SIG-M5 treated with dmso at 0.1 percent for 504 hours (cell line): Measurements from ENCODE around the gene IMMP2L.
"Not testable (repeated sequence)": the region's sequence is repeated elsewhere in the genome, so short reads cannot be mapped to it uniquely, and the experiment has no call there.

Experiments used
- DNase-seq: peaks from one replicate; lab custom pipeline; 2025; ENCODE audit not compliant: unreplicated experiment; lab: John Stamatoyannopoulos, UW

IMMP2L gene

GRCh38 chr7:110681941-110682340 is 880.4 kb downstream of the IMMP2L start:
- no peak for DNase-seq

GRCh38 chr7:110677405-110677804 is 884.9 kb downstream of the IMMP2L start:
- DNase-seq, result peak; percentile 58

- no peak for DNase-seq
Observed at GRCh38 chr7:110676785-110677184, 885.5 kb downstream of the IMMP2L start.

- no peak for DNase-seq
Observed at GRCh38 chr7:110675383-110676103, 886.7 kb downstream of the IMMP2L start.

- DNase-seq, result no peak
Observed at GRCh38 chr7:110673148-110673547, 889.1 kb downstream of the IMMP2L start.

- DNase-seq, result no peak
Observed at GRCh38 chr7:110669410-110669809, 892.9 kb downstream of the IMMP2L start.

- no peak for DNase-seq
Observed at GRCh38 chr7:110664803-110665202, 897.5 kb downstream of the IMMP2L start.

- not testable (repeated sequence) for DNase-seq
Observed at GRCh38 chr7:110660637-110661036, 901.7 kb downstream of the IMMP2L start.

GRCh38 chr7:110650328-110650727 is 912.0 kb downstream of the IMMP2L start:
- no peak for DNase-seq

GRCh38 chr7:110647266-110647665 is 915.0 kb downstream of the IMMP2L start:
- DNase-seq, result no peak

GRCh38 chr7:110646804-110647203 is 915.5 kb downstream of the IMMP2L start:
- DNase-seq, result no peak

GRCh38 chr7:110645616-110646015 is 916.7 kb downstream of the IMMP2L start:
- no peak for DNase-seq

- no peak for DNase-seq
Observed at GRCh38 chr7:110645060-110645459, 917.2 kb downstream of the IMMP2L start.

GRCh38 chr7:110637252-110637651 is 925.0 kb downstream of the IMMP2L start:
- no peak for DNase-seq

GRCh38 chr7:110633313-110633712 is 929.0 kb downstream of the IMMP2L start:
- no peak for DNase-seq

- no peak for DNase-seq
Observed at GRCh38 chr7:110626414-110626813, 935.9 kb downstream of the IMMP2L start.

GRCh38 chr7:110625294-110625693 is 937.0 kb downstream of the IMMP2L start:
- no peak for DNase-seq

- DNase-seq, result no peak
Observed at GRCh38 chr7:110623436-110623835, 938.9 kb downstream of the IMMP2L start.

- DNase-seq, result no peak
Observed at GRCh38 chr7:110621289-110621688, 941.0 kb downstream of the IMMP2L start.

- DNase-seq, result no peak
Observed at GRCh38 chr7:110620110-110620735, 942.1 kb downstream of the IMMP2L start.
